HepG2 (cell line): Measurements from ENCODE around the gene ZNF19. TPM values are rescaled to one million over a fixed set of nuclear protein-coding genes. Genes with fewer than 3 reads are reported as not detected.

Source experiments
- AHDC1 ChIP-seq: sonication (generic); formaldehyde crosslinking; IDR thresholded peaks from 2 replicates; pipeline ENCODE4 v1.5.1; 2020; ENCODE audit warnings: mild to moderate bottlenecking, missing genetic modification reagents, borderline replicate concordance
- FOXM1 ChIP-seq: sonication (generic); formaldehyde crosslinking; IDR thresholded peaks from 2 replicates; pipeline ENCODE4 v1.5.0; 2020; ENCODE audit warnings: missing genetic modification reagents
- HOXA5 ChIP-seq: sonication (generic); formaldehyde crosslinking; IDR thresholded peaks from 2 replicates; pipeline ENCODE4 v1.4.0; 2020; ENCODE audit warnings: missing genetic modification reagents
- IRF1 ChIP-seq: sonication (generic); formaldehyde crosslinking; IDR thresholded peaks from 2 replicates; pipeline ENCODE4 v1.4.0; 2020; ENCODE audit warnings: low read depth, mild to moderate bottlenecking, missing genetic modification reagents
- KAT8 ChIP-seq: IDR thresholded peaks from 2 replicates; pipeline ENCODE4 v1.6.1; 2016; ENCODE audit warnings: missing genetic modification reagents, missing compliant biosample characterization
- KLF9 ChIP-seq: IDR thresholded peaks from 2 replicates; pipeline ENCODE4 v1.6.1; 2016; ENCODE audit warnings: low read depth
- NCOA1 ChIP-seq: sonication (generic); formaldehyde crosslinking; IDR thresholded peaks from 2 replicates; pipeline ENCODE4 v1.9.0; 2021; ENCODE audit warnings: missing genetic modification reagents
- SMC3 ChIP-seq: IDR thresholded peaks from 2 replicates; pipeline ENCODE4 v1.6.1; 2011; ENCODE audit warnings: low read length, improper control_type of control experiment
- ZNF382 ChIP-seq: sonication (generic); formaldehyde crosslinking; IDR thresholded peaks from 2 replicates; pipeline ENCODE4 v1.5.0; 2020; ENCODE audit warnings: missing genetic modification reagents, mild to moderate bottlenecking, borderline replicate concordance
- ZNF441 ChIP-seq: sonication (generic); formaldehyde crosslinking; IDR thresholded peaks from 2 replicates; pipeline ENCODE4 v1.7.0; 2021; ENCODE audit warnings: missing genetic modification reagents, borderline replicate concordance
- ZNF597 ChIP-seq: sonication (generic); formaldehyde crosslinking; IDR thresholded peaks from 2 replicates; pipeline ENCODE4 v1.5.0; 2020; ENCODE audit warnings: missing genetic modification reagents
- ZNF775 ChIP-seq: sonication (generic); formaldehyde crosslinking; IDR thresholded peaks from 2 replicates; pipeline ENCODE4 v1.4.0; 2020; ENCODE audit warnings: missing genetic modification reagents, mild to moderate bottlenecking, moderate library complexity, borderline replicate concordance
- ZSCAN29 ChIP-seq: sonication (generic); formaldehyde crosslinking; conservative IDR thresholded peaks from 2 replicates; pipeline ENCODE4 v1.4.0; 2020; ENCODE audit warnings: mild to moderate bottlenecking, missing genetic modification reagents
- polyA plus RNA-seq, 8 experiments: library from polyadenylated mRNA; depleted of rRNA in 3 of 8; stranded (reverse) in 7 of 8; unstranded in 1 of 8; fragments of >200 nt; fragmentation: Illumina TruSeq in 4 of 8; extraction: Trizol in 4 of 8; gene quantifications; 2 replicates each; pipeline versions ENCODE4 v1.2.1 to v1.2.3, GENCODE V29; 2011 to 2016; ENCODE audit warnings: low read depth in 4 of 8, missing spikeins in 1 of 8, mixed read lengths in 1 of 8; ENCODE audit not compliant: insufficient read depth in 1 of 8
- total RNA-seq, 5 experiments: library from RNA; depleted of rRNA; stranded (reverse); fragments of >200 nt; fragmentation: Illumina TruSeq; extraction: Trizol; gene quantifications; 2 replicates each; pipeline ENCODE4 v1.2.3, GENCODE V29; 2016; ENCODE audit warnings: low read depth in 1 of 5
- TF ChIP-seq, protein P1 (sequence below): sonication (generic); formaldehyde crosslinking; IDR thresholded peaks from 2 replicates; pipeline ENCODE4 v1.5.1; 2020; ENCODE audit warnings: mild to moderate bottlenecking, moderate library complexity, missing genetic modification reagents
- TF ChIP-seq, protein P2 (sequence below): sonication (generic); formaldehyde crosslinking; IDR thresholded peaks from 2 replicates; pipeline ENCODE4 v1.4.0; 2020; ENCODE audit warnings: low read depth, mild to moderate bottlenecking, missing genetic modification reagents
- TF ChIP-seq, protein P3 (sequence below): sonication (generic); formaldehyde crosslinking; IDR thresholded peaks from 2 replicates; pipeline ENCODE4 v1.5.1; 2020; ENCODE audit warnings: missing genetic modification reagents, mild to moderate bottlenecking, borderline replicate concordance

Gene ZNF19
- total and polyA plus RNA-seq, 2 of the 13 experiments (the other 11 are each of a cell fraction or from before 2014, with no cell fraction given): 3.2 to 5.8 TPM

- TF ChIP-seq ZNF382 (CRISPR knock-in tag) (no peak), IRF1 (CRISPR knock-in tag) (no peak), SMC3 (no peak), HOXA5 (CRISPR knock-in tag) (peak; percentile 86), FOXM1 (CRISPR knock-in tag) (no peak), ZNF775 (CRISPR knock-in tag) (no peak; the same call in 1 of the 2 replicates), KLF9 (CRISPR knock-in tag) (peak; percentile 87; the same call in 1 of the 2 replicates), ZNF441 (CRISPR knock-in tag) (no peak; the same call in 1 of the 2 replicates), ZNF597 (CRISPR knock-in tag) (no peak), NCOA1 (CRISPR knock-in tag) (0 out of 2 replicates have a peak, but pooled peaks have one; percentile 66), KAT8 (CRISPR knock-in tag) (peak; percentile 100), AHDC1 (CRISPR knock-in tag) (no peak), ZSCAN29 (CRISPR knock-in tag) (no peak; the same call in 1 of the 2 replicates)
- TF ChIP-seq, protein P1, sequence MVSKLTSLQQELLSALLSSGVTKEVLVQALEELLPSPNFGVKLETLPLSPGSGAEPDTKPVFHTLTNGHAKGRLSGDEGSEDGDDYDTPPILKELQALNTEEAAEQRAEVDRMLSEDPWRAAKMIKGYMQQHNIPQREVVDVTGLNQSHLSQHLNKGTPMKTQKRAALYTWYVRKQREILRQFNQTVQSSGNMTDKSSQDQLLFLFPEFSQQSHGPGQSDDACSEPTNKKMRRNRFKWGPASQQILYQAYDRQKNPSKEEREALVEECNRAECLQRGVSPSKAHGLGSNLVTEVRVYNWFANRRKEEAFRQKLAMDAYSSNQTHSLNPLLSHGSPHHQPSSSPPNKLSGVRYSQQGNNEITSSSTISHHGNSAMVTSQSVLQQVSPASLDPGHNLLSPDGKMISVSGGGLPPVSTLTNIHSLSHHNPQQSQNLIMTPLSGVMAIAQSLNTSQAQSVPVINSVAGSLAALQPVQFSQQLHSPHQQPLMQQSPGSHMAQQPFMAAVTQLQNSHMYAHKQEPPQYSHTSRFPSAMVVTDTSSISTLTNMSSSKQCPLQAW (CRISPR knock-in tag): peak; percentile 92
- TF ChIP-seq, protein P2, sequence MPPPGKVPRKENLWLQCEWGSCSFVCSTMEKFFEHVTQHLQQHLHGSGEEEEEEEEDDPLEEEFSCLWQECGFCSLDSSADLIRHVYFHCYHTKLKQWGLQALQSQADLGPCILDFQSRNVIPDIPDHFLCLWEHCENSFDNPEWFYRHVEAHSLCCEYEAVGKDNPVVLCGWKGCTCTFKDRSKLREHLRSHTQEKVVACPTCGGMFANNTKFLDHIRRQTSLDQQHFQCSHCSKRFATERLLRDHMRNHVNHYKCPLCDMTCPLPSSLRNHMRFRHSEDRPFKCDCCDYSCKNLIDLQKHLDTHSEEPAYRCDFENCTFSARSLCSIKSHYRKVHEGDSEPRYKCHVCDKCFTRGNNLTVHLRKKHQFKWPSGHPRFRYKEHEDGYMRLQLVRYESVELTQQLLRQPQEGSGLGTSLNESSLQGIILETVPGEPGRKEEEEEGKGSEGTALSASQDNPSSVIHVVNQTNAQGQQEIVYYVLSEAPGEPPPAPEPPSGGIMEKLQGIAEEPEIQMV (CRISPR knock-in tag): peak; percentile 76; the same call in 1 of the 2 replicates
- TF ChIP-seq, protein P3, sequence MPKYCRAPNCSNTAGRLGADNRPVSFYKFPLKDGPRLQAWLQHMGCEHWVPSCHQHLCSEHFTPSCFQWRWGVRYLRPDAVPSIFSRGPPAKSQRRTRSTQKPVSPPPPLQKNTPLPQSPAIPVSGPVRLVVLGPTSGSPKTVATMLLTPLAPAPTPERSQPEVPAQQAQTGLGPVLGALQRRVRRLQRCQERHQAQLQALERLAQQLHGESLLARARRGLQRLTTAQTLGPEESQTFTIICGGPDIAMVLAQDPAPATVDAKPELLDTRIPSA (CRISPR knock-in tag): peak; percentile 93; the same call in 1 of the 2 replicates
These were observed 27.2 kb downstream of the ZNF19 start, which contains the start of gene ZNF23 (continued) for GRCh38 chr16:71461686-71462648.
